Hepatic stellate cell (primary cell): ENCODE results near the gene TMEM108.

Source experiments
- DNase-seq: peaks from one replicate; pipeline ENCODE4 v3.0.0; 2011; ENCODE audit warnings: low spot score

TMEM108 gene

DNA sequence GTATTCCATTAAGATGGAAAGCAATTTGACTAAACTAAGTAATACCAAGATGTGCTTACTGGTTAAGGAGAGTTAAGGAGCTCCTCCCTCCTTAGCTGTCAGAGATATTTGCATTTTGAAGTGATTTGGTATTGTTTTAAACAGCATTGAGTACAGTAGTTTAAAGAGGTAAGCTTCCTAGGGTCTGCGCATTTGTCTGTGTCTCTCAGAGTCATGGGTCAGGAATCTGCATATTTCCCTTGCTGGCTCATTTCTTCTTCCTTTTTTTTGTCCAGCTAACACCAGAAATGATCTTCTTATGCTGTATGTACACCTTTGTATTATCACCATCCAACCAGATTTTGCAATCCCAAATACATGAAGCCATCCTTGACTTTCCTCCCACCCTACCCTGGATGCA, 198.7 kb downstream of the TMEM108 start:
- DNase-seq, result no peak

DNA sequence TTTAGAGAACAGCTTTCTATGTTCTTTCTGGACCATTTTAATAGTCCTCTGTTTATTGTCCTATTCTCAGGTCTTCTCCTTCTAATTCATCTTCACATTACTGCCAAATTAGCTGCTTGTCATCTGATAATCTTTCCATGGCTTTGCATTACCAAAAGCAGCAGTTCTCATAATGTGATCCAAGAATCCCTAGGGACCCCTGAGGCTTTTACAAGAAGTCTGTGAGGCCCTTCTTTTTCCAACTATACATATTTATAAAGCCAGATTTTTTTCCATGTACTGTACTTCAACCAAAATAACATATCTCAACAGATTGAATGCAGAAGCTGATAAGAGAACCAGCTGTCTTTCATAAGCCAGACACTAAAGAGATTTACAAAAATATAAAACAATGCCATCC, 199.2 kb downstream of the TMEM108 start:
- no peak for DNase-seq

DNA sequence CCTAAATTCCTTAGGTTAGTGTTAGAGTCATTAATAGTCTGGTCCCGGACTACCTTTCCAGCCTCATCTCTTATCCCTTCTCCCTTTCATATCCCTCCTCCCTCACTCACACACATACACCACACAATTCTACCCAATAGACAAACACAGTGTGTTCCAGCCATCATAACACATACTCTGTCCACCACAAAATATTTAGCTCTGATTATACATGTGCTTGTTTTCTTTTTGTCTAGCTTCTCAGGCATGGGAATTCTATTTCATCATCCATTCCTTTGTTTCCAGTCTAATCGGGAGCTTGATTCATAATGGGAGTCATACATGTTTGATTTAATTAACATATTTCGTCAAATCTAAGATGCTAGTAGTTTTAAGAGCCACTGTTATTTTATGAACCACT, 199.8 kb downstream of the TMEM108 start:
- DNase-seq, result peak; percentile 11

DNA sequence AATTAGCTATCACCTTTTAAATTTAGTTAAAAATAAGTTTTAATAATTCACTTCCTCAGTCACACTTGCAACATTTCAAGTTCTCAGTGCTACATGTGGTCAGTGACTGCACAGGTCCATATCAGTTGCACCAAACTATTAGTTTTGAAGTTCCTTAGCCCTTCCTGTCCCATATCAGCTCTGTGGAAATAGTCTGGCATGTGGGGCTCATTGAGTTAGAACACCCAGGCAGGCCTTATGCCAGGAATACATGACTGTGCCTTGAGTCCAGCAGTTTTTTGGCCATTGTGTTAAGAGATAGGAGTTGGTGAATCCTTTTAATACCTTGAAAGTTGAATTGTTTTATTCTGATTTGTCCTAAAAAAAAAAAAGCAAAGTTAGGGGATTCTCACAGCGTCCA, 207.9 kb downstream of the TMEM108 start:
- DNase-seq, result no peak

DNA sequence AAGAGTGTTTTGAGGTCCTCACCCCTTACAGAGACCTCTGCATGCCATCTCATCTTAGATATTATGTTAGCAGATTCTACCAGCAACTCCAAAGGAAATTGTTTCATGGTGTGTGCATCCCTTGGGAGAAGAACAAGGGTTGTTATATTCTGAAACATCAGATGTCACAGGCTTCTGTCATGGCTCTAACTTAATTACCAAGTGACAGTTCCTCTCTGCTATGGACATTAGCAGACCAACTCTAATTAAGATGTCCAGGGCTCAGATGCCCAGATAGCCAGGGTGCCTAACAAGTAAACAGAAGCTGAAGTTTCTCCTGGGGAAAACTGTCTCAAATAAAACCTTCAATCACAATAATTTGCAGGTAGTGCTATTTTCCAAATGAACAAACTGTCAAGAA, 208.6 kb downstream of the TMEM108 start:
- no peak for DNase-seq

DNA sequence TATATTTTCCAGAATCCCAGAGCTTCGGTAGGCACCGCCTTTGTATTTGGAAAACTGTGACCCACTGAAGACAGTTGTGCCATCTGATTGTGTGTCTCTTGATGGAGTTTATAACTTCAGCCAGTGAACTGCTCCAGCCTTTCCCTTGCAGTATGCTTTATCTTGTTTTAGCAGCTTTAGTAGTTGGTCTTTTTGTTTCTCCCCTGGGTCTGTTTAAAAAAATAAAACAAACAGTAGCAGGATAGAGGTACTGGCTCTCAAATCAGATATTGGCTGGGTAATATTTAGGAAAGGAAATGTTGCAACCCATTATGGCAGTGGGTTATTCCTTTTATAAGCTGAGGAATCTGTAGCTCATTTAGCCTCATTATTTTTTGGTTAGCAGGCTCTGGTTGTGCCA, 210.2 kb downstream of the TMEM108 start:
- no peak for DNase-seq

DNA sequence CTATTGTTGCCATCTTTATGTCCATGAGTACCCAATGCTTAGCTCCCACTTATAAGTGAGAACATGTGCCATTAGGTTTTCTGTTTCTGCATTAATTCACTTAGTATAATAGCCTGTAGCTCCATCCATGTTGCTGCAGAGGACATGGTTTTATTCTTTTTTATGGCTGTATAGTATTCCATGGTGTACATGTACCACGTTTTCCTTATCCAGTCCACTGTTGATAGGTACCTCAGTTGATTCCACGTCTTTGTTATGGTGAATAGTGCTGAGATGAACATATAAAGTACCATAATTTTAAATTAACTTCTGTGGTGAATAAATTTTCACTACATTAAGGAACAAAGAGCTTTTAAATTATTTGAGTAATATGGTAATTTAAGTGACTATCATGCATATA, 211.3 kb downstream of the TMEM108 start:
- DNase-seq, result no peak

DNA sequence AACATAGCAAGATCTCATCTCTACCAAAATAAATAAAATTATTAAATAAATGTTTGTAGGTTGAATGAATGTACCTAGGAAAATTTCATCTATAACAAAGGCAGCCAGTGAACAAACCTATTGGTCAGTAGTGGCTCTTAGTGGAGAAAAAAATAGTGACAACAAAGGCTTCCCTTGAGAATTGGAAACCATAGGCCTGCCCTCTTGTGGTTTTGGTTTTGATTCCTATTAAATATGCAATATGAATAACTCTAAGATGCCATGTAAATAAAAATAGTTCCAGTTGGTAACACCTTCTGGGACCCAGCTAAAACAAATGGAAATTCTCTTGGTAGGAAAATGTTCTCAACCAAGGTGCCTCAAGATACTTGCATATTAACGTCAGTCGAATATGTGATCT, 216.0 kb downstream of the TMEM108 start:
- DNase-seq, result no peak

DNA sequence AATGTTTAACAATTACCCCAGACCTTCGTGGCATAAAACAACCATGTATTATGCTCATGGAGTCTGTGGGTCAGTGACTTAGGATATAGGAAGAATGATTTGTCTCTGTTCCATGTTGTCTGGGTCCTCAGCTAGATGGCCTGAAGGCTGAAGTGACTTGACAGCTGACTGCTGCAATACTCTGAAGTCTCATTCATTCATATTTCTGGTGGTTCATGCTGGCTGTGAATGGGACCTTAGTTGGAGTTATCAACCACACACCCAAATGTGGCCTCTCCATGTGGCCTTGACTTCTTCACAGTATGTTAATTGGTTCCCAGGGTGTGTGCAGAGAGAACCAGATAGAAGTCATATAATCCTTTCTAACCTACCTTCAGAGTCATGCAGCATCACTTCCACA, 216.5 kb downstream of the TMEM108 start:
- no peak for DNase-seq

DNA sequence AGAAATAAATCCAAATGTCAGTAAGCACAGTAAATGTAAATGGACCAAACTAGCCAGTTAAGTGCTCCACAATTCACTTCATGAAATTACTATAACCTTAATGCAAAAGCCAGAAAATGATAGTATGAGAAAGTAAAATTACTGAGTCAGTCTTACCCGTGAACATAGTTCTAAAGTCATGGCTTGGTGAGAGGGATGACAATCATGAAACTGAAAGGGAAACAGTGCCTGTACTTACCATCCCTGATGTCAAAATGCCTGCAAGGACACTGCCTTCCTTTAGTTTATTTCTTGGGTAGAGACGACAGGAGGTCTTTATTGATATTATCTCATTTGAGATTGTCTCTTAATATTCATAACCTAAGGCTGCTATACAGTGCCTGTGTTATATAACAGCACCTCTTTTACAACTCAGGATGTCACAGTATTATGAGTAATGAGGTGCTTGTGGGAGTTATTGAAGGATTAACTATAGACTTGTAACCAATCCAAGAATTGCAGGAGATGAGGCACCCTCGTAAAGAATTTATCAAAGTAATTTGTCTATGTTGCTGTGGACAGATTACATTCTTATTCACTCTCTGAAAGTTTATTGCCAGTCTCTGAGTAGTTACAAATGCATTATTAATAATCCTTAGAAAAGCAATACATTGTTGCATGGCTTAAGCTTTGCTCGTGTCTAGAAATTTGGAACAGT, 218.7 kb downstream of the TMEM108 start:
- no peak for DNase-seq

DNA sequence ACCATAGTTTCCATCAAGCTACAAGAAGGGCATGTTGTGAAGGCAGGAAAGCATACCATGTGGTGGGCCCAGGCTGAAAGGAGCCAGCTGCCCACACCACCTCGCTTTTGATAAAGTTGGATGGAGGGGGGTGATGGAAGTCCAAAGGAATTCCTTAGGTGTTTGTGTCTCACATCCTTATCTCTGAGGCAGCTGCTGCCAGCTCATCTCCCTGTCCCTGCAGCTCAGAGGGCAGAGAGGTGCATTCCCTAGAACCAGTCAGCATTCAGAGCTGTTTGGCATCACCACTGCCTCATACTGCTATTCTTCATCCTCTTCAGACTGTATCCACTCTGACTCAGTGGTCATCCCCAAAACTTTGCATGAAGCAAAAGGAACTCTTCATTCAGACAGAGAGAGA, 220.2 kb downstream of the TMEM108 start:
- no peak for DNase-seq

DNA sequence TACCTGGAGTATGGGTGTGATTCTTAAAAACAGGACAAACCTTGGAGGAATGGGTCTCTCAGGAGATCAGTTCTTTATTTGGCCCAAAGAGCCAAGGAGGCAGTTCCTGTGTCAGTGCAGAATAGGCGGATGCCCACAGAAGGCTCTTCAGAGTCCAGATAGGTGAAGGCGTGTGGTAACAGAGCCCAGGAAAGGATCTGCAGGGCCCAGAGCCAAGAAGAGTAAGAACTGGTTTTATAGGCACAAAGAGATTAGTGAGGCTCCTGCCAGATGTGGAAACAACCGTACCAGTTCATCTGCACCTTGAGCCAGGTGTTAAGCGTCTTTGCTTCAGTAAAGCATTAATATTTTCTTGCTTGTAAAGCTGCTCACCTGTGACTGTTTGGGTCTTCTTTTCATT, 221.6 kb downstream of the TMEM108 start:
- no peak for DNase-seq

DNA sequence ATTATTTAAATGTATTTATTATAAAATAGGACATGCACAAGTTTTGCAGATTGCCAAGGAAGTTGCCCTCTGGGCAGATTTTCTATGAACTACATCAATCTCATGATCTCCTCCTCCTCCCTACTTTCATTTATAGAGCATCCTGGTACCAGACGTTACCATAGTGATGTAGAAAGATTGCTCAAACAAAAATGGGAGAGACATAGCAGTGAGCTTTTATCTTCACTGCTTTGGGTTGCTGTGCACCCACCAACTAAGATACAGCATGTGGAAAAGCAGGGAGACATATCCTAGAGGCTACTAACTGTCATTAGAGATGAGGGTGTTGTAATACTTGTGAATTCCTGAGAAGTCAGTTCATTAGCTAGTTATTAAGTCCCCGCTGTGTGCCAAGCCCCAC, 224.1 kb downstream of the TMEM108 start:
- DNase-seq, result no peak

DNA sequence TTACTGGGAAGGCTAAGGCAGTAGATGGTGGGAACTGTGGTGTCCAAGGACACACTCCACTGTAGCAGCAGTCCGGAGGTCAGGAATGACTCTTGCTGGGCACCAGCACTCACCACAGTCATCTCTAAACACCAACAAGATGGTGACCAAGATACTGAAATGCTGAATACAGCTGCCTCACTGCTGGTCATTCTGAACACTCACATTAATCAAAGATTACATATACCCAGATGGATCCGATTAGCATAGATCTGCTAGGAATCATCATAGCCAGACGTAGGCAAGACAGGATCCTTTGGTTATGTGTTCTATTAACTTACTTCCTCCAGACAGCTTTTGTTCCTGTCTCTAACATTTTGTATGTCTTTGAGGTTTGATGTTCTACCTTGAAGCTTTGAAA, 226.7 kb downstream of the TMEM108 start:
- no peak for DNase-seq

DNA sequence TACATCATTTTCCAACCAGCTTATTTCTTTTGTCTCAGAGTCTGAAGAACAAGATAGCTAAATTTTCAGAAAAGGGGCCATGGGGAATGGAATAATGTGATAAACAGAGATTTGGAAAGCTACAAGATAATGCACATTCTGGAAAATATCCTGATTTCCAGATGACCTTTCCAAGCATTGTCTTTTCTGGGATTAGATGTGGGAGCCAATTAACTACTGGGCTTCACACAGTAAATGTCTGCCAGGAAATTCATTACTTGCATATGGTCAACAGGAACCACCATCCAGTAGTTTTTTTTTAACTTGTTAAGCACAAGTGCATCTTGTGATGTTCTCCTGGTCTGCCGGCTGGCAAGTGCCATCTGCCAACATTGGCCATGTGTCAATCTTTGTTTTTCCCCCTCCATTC, 230.5 kb downstream of the TMEM108 start:
- no peak for DNase-seq

DNA sequence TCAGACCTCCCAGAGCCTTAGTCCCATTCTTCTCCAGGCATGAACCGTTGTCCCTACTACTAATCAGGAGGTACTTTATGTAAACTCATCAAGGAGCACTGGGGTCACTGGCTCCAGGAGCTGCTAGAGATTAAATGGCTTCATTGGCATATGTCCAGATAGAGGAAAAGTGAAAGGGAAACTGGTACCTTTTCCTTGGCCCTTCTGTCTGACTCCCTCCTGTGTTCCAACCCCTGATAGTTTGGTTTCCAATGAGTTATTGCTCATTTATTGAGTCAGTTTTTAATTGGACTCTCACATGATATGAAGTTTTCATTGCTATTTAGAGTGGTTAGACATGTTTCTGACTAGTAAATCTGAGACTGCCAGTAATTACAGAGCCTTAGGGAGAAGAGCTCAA, 231.2 kb downstream of the TMEM108 start:
- no peak for DNase-seq

DNA sequence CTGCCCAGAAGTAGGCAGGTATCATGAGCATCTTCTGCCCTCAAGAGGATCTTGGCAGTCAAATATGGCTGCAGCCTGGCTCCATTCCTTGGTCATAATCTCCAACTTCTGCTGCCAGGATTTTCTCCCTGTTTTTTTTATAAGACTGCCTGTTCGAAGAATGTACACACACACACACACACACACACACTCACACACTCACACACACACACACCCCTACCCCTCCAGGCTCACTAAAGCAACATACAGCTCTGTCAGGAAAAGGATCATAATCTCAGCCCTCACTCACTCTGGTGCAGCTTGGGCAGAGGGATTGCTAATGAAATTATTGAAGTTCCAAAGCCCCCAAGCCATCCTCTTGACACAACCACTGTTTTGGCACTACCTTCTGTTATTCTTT, 232.4 kb downstream of the TMEM108 start:
- DNase-seq, result no peak

DNA sequence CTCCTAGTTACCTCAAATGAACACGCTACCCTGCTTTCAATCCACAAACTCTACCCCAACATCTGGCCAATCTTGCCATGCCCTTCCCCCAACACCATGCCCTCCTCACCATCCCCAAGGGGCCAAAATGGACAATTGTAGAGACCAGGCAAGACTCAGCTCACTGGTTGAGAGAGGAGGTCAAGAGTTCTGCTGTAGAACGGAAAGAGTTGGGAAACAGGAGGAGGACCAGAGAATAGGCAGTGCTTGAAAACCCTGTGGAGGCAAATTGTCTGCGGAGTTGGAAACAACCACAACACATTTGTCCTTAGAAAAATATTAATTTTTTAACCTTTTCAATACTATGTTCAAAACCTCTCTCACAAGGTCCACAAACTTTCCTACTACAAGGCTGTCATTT, 232.9 kb downstream of the TMEM108 start:
- DNase-seq, result no peak

DNA sequence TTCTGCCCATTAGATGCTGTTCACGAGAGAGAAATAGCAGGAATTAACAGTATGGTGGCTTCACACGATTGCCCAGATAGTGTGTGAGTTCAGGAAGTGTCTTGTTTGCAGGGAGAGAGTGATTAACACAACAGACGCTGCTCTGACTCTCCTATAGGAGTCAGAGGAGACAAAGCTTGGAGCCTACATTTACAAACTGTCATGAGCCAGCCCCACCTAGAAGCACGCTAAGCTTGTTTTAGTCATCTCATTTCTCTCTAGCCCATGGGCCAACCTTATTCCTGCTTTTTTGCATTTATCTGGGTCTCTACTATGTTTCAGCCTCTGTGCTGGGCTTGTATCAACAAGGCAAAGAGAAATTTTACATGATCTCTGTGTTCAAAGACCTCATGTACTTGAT, 233.3 kb downstream of the TMEM108 start:
- no peak for DNase-seq

DNA sequence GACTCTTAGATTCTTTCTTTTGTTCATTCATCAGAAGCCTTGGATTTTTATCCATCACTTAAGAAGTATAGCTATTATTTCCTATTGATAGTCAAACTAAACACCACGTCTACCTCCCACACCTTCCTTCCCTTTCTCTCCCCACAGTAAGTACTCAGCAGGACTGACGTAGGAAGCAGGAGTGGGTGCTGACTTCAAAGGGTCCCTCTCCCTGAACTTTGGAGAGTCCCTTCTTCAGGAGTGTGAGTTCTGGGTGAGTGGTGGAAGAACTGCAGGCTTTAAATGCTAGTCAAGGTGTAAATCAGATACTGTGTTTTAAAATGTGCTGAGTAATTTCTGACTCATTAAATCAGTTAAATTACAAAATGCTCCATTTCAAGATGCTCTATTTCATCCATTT, 235.2 kb downstream of the TMEM108 start:
- no peak for DNase-seq

DNA sequence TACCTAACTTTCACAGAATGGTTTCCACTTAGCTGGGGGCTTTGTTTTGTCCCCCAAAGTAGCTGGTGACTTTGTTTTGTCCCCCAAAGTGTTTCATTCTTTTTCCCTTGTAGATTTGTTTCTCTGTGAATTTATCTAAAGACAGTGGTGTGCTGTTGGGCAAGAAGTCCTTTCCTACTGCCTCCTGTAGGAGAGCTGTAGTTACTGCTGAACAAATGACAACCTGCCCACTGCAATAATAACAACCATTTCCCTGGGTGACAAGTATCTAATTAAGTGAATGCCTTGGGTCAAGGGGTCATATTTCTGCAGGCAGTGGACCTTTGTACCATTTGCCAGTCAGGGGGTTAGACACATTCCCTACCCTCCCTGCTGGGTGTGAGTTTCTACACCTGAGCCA, 236.3 kb downstream of the TMEM108 start:
- DNase-seq, result no peak

DNA sequence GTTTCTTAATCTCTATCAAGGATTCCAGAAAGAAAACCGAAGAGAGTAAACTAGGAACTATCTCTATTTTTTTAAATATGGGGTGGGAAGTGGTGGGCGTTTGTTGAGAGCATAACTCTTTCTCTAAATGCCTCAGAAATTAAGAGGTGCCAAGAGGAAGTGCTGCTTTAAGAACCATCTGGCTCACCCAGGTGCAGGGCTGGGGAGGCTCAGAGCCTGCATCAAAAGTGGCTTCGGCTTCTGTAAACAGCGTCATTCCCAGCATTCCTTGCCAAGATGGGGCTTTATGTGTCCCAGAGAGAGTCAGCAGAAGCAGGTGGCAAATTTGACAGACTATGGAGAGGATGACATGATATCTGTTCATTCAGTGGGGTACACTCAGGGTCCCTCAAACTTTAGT, 238.4 kb downstream of the TMEM108 start:
- DNase-seq, result no peak

DNA sequence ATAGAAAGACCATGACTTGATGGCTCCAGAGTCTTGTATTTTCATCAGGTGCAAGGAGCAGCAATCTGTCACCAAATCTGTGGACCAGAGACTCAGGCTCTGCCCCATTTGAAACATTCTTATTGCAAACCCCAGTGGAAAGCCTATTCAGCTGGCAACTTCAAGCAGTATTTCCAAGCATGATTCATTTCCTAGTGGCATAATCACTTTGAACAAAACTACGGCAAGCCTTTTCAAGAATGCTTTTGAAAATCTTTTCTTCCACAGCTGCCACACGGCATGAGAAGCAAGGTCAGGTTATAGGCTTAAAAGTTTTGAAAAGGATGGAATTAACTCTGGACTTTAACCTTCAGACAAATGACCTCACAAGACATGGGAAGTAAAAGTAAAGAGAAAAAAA, 239.6 kb downstream of the TMEM108 start:
- DNase-seq, result no peak

DNA sequence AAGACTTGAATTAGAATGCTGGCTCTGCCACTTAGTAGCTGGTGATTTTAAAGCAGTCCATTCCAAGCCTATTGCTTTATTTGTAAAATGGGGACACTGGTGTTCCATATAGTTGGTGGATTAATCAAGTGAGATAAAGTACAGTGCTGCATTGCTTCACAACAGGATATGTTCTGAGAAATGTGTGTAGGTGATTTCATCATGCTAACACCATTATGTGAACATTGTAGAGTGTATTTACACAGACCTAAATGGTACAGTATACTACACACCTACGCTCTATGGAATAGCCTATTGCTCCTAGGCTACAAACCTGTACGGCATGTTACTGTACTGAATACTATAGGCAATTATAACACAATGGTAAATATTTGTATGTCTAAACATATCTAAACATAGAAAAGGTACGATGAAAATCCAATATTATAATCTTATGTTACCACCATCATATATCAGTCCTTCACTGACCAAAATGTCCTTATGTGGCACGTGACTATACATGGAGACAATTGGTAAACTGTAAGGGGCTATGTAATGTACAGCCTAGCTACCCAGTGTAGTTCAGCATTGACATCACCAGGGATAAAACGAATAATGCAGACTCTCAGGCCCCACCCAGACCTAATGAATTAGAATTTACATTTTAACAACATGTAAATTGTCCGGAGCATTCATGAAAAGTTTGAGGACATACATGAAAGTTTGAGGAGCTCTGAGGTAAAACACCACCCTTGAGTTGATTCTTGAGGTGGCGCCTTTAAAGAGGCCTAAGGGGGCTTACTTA, 240.3 kb downstream of the TMEM108 start:
- DNase-seq, result no peak
